GM23338 (cell line): Measurements from ENCODE around the gene ZFP92.

Experiments used
- CREB1 ChIP-seq: fragments of 250-450 bp; sonication (Bioruptor Pico); IDR thresholded peaks from 2 replicates; pipeline ENCODE4 v1.5.0; 2020; ENCODE audit warnings: low read depth, mild to moderate bottlenecking, moderate library complexity
- CTCF ChIP-seq, 2 experiments: fragments of 200-600 bp in 1 of 2; sonication (generic) in 1 of 2; conservative IDR thresholded peaks; 2 replicates each; pipeline versions ENCODE4 v1.5.1 to v1.6.1; 2016 to 2017; ENCODE audit warnings: antibody characterized with exemption in 2 of 2, low read depth in 2 of 2, mild to moderate bottlenecking in 2 of 2, moderate library complexity in 1 of 2
- EZH2 ChIP-seq: fragments of 200-600 bp; sonication (generic); IDR thresholded peaks from one replicate; pipeline ENCODE4 v1.8.0; 2017; ENCODE audit warnings: antibody characterized with exemption, mild to moderate bottlenecking, low read depth; ENCODE audit not compliant: unreplicated experiment
- EZH2phosphoT487 ChIP-seq: fragments of 200-600 bp; sonication (generic); IDR thresholded peaks from one replicate; pipeline ENCODE4 v1.8.1; 2018; ENCODE audit warnings: antibody characterized with exemption; ENCODE audit not compliant: unreplicated experiment
- POLR2AphosphoS5 ChIP-seq: IDR thresholded peaks from 2 replicates; pipeline ENCODE4 v1.6.1; 2016; ENCODE audit warnings: antibody characterized with exemption, low read depth

GRCh38 chrX:153433161-153433680 lies 21.9 kb downstream of the ZFP92 start:
- TF ChIP-seq EZH2phosphoT487 (no peak), EZH2 (no peak), CTCF (conservative IDR thresholded peaks at IDR 0.05; ENCODE audit: low read depth in 2 of 2) (no peak), POLR2AphosphoS5 (no peak), CREB1 (CRISPR knock-in tag) (no peak)
